GM12878 (cell line): Measurements from ENCODE around the gene PTX4. TPM values are rescaled to one million over a fixed set of nuclear protein-coding genes. Genes with fewer than 3 reads are reported as not detected.

ENCODE experiments used
- ATAC-seq: fragments of 200-7000 bp; cut with Tn5 transposase; 3 replicates; pipeline ENCODE4 v1.9.1; 2020; ENCODE audit warnings: mild to moderate bottlenecking, moderate library complexity
- BruUV-seq: library from RNA; stranded (reverse); fragments of 400-500 nt; replicated peaks from 2 replicates; lab custom pipeline; 2021; lab: Mats Ljungman, UMichigan
- CTCF ChIA-PET: fragments of 300-600 bp; sonication (Branson Sonifier 250); formaldehyde crosslinking; extraction: SDS; loops from one replicate; lab custom pipeline; 2021; ENCODE audit warnings: inconsistent platforms; lab: Yijun Ruan, JAX
- POLR2A ChIA-PET: fragments of 350-600 bp; formaldehyde crosslinking; extraction: SDS; loops from one replicate; lab custom pipeline; 2021; ENCODE audit warnings: inconsistent platforms; lab: Charles Lee
- RAD21 ChIA-PET: fragments of 300-600 bp; sonication (Branson Sonifier 250); formaldehyde crosslinking; loops from one replicate; lab custom pipeline; 2023; ENCODE audit warnings: antibody characterized with exemption; ENCODE audit not compliant: unreplicated experiment; lab: Charles Lee
- SMC1A ChIA-PET: fragments of 300-600 bp; sonication (Branson Sonifier 250); formaldehyde crosslinking; loops from one replicate; lab custom pipeline; 2023; ENCODE audit not compliant: unreplicated experiment, uncharacterized antibody; lab: Charles Lee
- DNase-seq: peaks from one replicate; pipeline ENCODE4 v3.0.0-alpha.2; 2011; ENCODE audit warnings: low read depth, low spot score
- FAIRE-seq: peaks from 3 replicates; lab custom pipeline; 2011; peaks lifted over from hg19 to GRCh38; lab: Jason Lieb, UNC
- H2AFZ ChIP-seq: 2 replicates; pipeline ENCODE4 v1.6.0; 2011; ENCODE audit warnings: low read depth, low read length, control low read depth; ENCODE audit not compliant: control insufficient read depth
- H3K27ac ChIP-seq: 2 replicates; pipeline ENCODE4 v1.5.1; 2011; ENCODE audit warnings: control low read depth; ENCODE audit not compliant: control insufficient read depth, insufficient read depth
- H3K27me3 ChIP-seq, 2 experiments: replicated peaks in 1 of 2; 2 replicates each; pipeline versions ENCODE4 v1.6.0 to v1.6.1; 2011; ENCODE audit warnings: low read length in 1 of 2; ENCODE audit not compliant: control insufficient read depth in 2 of 2, insufficient read depth in 2 of 2
- H3K36me3 ChIP-seq, 2 experiments: 2 replicates each; pipeline ENCODE4 v1.5.1; 2011; ENCODE audit warnings: low read length in 1 of 2; ENCODE audit not compliant: control insufficient read depth in 2 of 2, insufficient read depth in 2 of 2
- H3K4me1 ChIP-seq: 2 replicates; pipeline ENCODE4 v1.6.1; 2011; ENCODE audit warnings: mild to moderate bottlenecking, low read length, moderate library complexity, mixed read lengths; ENCODE audit not compliant: control insufficient read depth, insufficient read depth
- H3K4me2 ChIP-seq: 2 replicates; pipeline ENCODE4 v1.6.0; 2011; ENCODE audit warnings: control low read depth; ENCODE audit not compliant: control insufficient read depth, insufficient read depth
- H3K4me3 ChIP-seq: fragments of 200-600 bp; sonication (generic); 2 replicates; pipeline ENCODE4 v1.5.1; 2016
- H3K79me2 ChIP-seq: 2 replicates; pipeline ENCODE4 v1.6.0; 2011; ENCODE audit warnings: low read length; ENCODE audit not compliant: control insufficient read depth, insufficient read depth
- H3K9ac ChIP-seq: 2 replicates; pipeline ENCODE4 v1.8.0; 2011; ENCODE audit warnings: low read length, control low read depth, mixed read lengths; ENCODE audit not compliant: control insufficient read depth, insufficient read depth
- H3K9me3 ChIP-seq: replicated peaks from 3 replicates; pipeline ENCODE4 v1.5.1; 2011; ENCODE audit warnings: mild to moderate bottlenecking, low read length; ENCODE audit not compliant: control insufficient read depth, insufficient read depth
- H4K20me1 ChIP-seq: 2 replicates; pipeline ENCODE4 v1.6.0; 2011; ENCODE audit not compliant: control insufficient read depth, insufficient read depth
- BMI1 ChIP-seq: fragments of 450-650 bp; IDR thresholded peaks from 2 replicates; pipeline ENCODE4 v1.6.1; 2016; ENCODE audit warnings: mild to moderate bottlenecking, moderate library complexity, borderline replicate concordance
- CBX3 ChIP-seq: fragments of 200-600 bp; sonication (generic); IDR thresholded peaks from 2 replicates; pipeline ENCODE4 v1.6.1; 2016; ENCODE audit warnings: low read depth, borderline replicate concordance
- E2F4 ChIP-seq: IDR thresholded peaks from 2 replicates; pipeline ENCODE4 v1.6.1; 2012; ENCODE audit warnings: low read depth, low read length, improper control_type of control experiment
- EGR1 ChIP-seq, 2 experiments: IDR thresholded peaks; 1 replicate in 1 of 2; 2 replicates in 1 of 2; pipeline ENCODE4 v1.6.1; 2011 to 2012; ENCODE audit warnings: low read depth in 2 of 2, low read length in 2 of 2, borderline replicate concordance in 1 of 2, mild to moderate bottlenecking in 1 of 2, moderate library complexity in 1 of 2
- IRF5 ChIP-seq: fragments of 450-650 bp; IDR thresholded peaks from 2 replicates; pipeline ENCODE4 v1.6.1; 2017; ENCODE audit warnings: borderline replicate concordance
- KDM1A ChIP-seq: fragments of 200-600 bp; sonication (generic); IDR thresholded peaks from 2 replicates; pipeline ENCODE4 v1.6.1; 2016; ENCODE audit warnings: borderline replicate concordance
- RFX5 ChIP-seq: IDR thresholded peaks from 2 replicates; pipeline ENCODE4 v1.6.1; 2011; ENCODE audit warnings: low read depth, low read length, improper control_type of control experiment
- SIX5 ChIP-seq: IDR thresholded peaks from 2 replicates; pipeline ENCODE4 v1.6.1; 2011; ENCODE audit warnings: mild to moderate bottlenecking, low read depth, low read length, moderate library complexity; ENCODE audit not compliant: severe bottlenecking
- TCF3 ChIP-seq: IDR thresholded peaks from 2 replicates; pipeline ENCODE4 v1.6.1; 2012; ENCODE audit warnings: low read depth, mild to moderate bottlenecking, low read length, borderline replicate concordance; ENCODE audit not compliant: insufficient read depth
- ZNF207 ChIP-seq: fragments of 450-650 bp; IDR thresholded peaks from 2 replicates; pipeline ENCODE4 v1.6.1; 2014; ENCODE audit warnings: antibody characterized with exemption, mild to moderate bottlenecking, borderline replicate concordance
- ZNF274 ChIP-seq: IDR thresholded peaks from one replicate; pipeline ENCODE4 v1.8.0; 2011; ENCODE audit not compliant: insufficient read length, insufficient read depth
- WGBS: methylation state at CpG from one replicate; pipeline ENCODE4 v1.1.6; 2016; ENCODE audit warnings: low lambda C conversion rate; ENCODE audit not compliant: insufficient replicate concordance, insufficient coverage; ENCODE audit errors: missing lambda C conversion rate; 5-methylcytosine and 5-hydroxymethylcytosine counted together
- in situ Hi-C: fragments of 300-500 bp; cut with MboI; formaldehyde crosslinking; loops from 9 replicates; pipeline ENCODE4 v1.14.3; 2018; ENCODE audit warnings: mixed read lengths
- intact Hi-C: fragments of 100-400 bp; cut with micrococcal nuclease; formaldehyde crosslinking; loops from one replicate; pipeline ENCODE4 v1.14.2; 2022; ENCODE audit not compliant: unreplicated experiment
- polyA plus RNA-seq, 11 experiments: library from polyadenylated mRNA; depleted of rRNA in 4 of 11; unstranded in 6 of 11; stranded (reverse) in 5 of 11; fragments of >200 nt; fragmentation: Nextera tagmentation in 4 of 11; fragmentation: Illumina TruSeq in 1 of 11; extraction: Ambion mirVana in 4 of 11; extraction: Trizol in 1 of 11; gene quantifications; 1 replicate in 1 of 11; 2 replicates in 10 of 11; pipeline versions ENCODE4 v1.2.1 to v1.2.3, GENCODE V29; 2011 to 2016; ENCODE audit warnings: inconsistent platforms in 2 of 11, missing spikeins in 2 of 11, low read depth in 1 of 11
- total RNA-seq, 4 experiments: library from RNA; depleted of rRNA in 3 of 4; stranded (reverse); fragments of >200 nt in 3 of 4; fragmentation: Illumina TruSeq in 1 of 4; extraction: Trizol in 1 of 4; gene quantifications; 2 replicates each; pipeline versions ENCODE4 v1.2.1 to v1.2.3, GENCODE V29; 2013 to 2021
- TF ChIP-seq, protein P1 (sequence below), 3 experiments: IDR thresholded peaks in 2 of 3; conservative IDR thresholded peaks in 1 of 3; 2 replicates each; pipeline ENCODE4 v1.5.1; 2011; ENCODE audit warnings: low read depth in 3 of 3, low read length in 3 of 3, mild to moderate bottlenecking in 3 of 3, control low read depth in 2 of 3, moderate library complexity in 2 of 3, inconsistent platforms in 1 of 3, mixed read lengths in 1 of 3; ENCODE audit not compliant: control insufficient read depth in 2 of 3, insufficient read depth in 1 of 3; ENCODE audit errors: extremely low read depth in 1 of 3
- TF ChIP-seq, protein P2 (sequence below): fragments of 450-650 bp; IDR thresholded peaks from 2 replicates; pipeline ENCODE4 v1.6.1; 2017; ENCODE audit warnings: mild to moderate bottlenecking, moderate library complexity

The PTX4 gene
- total and polyA plus RNA-seq, 10 of the 15 experiments (the other 5 are each of a cell fraction or from before 2014, with no cell fraction given) = not detected

GRCh38 chr16:1464196-1464893, 24.4 kb downstream of the PTX4 start (continued):
- TF ChIP-seq E2F4 (no peak), RFX5 (no peak), ZNF274 (no peak), KDM1A (no peak), SIX5 (no peak)

DNA sequence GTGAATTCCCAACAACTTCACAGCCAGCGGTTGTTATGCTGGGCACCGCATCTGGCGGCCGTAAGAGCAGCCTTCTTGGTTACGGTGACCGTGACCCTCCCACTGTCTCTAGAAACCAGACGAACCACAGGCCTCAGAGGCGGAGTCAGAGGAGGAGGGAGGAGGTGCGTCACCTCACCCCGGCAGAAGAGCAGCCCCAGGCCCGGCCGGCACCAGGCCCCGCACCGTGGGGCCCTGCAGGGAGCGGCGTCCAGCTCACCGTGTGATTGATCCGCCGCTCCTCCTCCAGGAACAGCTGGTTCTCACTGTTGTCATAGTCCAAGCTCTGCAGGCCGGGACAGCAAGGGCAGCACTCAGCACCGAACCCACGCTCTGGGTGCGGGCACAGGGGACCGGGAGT, 27.6 kb downstream of the PTX4 start:
- ChIA-PET POLR2A (interaction anchor here (1.1 kb wide), 1 partner anchor 10 kb away, joined by 3 read pairs; no protein-coding TSS in a partner anchor), RAD21 (no interaction called here), SMC1A (no interaction called here), CTCF (no interaction called here)
- Histone ChIP-seq H3K9ac (no peak overlapping the region), H3K9me3 (no peaks in the 10 kb centered on the region), H3K79me2 (no peaks in the 10 kb centered on the region), H3K4me3 (no peak overlapping the region), H2AFZ (no peak overlapping the region), H3K4me2 (no peak overlapping the region), H3K36me3 (peaks cover 0 to 12% of the 10 kb centered on the region in 2 experiments; a peak in 3 of 4 replicates), H3K27ac (no peak overlapping the region), H4K20me1 (no peaks in the 10 kb centered on the region), H3K27me3 (no peaks in the 10 kb centered on the region), H3K4me1 (peaks cover 10% of the 10 kb centered on the region)
- intact Hi-C loops = no loop called here
- WGBS = 91% methylated on average over 24 of the region's 24 CpGs
- no peak for DNase-seq
- no peak for FAIRE-seq
- in situ Hi-C loops = no loop called here
- no TSS peak for BruUV-seq
- no peak for ATAC-seq
- TF ChIP-seq BMI1 = no peak
- no peak for TF ChIP-seq CBX3
- no peak for TF ChIP-seq ZNF207
- no peak for TF ChIP-seq EGR1 (IDR thresholded peaks at IDR 0.05; ENCODE audit: borderline replicate concordance in 1 of 2, low read depth in 2 of 2, low read length in 2 of 2)
- no peak for TF ChIP-seq TCF3
- TF ChIP-seq IRF5 = no peak
- TF ChIP-seq, protein P1, sequence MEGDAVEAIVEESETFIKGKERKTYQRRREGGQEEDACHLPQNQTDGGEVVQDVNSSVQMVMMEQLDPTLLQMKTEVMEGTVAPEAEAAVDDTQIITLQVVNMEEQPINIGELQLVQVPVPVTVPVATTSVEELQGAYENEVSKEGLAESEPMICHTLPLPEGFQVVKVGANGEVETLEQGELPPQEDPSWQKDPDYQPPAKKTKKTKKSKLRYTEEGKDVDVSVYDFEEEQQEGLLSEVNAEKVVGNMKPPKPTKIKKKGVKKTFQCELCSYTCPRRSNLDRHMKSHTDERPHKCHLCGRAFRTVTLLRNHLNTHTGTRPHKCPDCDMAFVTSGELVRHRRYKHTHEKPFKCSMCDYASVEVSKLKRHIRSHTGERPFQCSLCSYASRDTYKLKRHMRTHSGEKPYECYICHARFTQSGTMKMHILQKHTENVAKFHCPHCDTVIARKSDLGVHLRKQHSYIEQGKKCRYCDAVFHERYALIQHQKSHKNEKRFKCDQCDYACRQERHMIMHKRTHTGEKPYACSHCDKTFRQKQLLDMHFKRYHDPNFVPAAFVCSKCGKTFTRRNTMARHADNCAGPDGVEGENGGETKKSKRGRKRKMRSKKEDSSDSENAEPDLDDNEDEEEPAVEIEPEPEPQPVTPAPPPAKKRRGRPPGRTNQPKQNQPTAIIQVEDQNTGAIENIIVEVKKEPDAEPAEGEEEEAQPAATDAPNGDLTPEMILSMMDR (IDR thresholded peaks at IDR 0.05 in 2 of 3, conservative IDR thresholded peaks at IDR 0.05 in 1 of 3; ENCODE audit: control insufficient read depth in 2 of 3, extremely low read depth in 1 of 3, insufficient read depth in 1 of 3, low read depth in 3 of 3, low read length in 3 of 3) = no peak
- TF ChIP-seq, protein P2, sequence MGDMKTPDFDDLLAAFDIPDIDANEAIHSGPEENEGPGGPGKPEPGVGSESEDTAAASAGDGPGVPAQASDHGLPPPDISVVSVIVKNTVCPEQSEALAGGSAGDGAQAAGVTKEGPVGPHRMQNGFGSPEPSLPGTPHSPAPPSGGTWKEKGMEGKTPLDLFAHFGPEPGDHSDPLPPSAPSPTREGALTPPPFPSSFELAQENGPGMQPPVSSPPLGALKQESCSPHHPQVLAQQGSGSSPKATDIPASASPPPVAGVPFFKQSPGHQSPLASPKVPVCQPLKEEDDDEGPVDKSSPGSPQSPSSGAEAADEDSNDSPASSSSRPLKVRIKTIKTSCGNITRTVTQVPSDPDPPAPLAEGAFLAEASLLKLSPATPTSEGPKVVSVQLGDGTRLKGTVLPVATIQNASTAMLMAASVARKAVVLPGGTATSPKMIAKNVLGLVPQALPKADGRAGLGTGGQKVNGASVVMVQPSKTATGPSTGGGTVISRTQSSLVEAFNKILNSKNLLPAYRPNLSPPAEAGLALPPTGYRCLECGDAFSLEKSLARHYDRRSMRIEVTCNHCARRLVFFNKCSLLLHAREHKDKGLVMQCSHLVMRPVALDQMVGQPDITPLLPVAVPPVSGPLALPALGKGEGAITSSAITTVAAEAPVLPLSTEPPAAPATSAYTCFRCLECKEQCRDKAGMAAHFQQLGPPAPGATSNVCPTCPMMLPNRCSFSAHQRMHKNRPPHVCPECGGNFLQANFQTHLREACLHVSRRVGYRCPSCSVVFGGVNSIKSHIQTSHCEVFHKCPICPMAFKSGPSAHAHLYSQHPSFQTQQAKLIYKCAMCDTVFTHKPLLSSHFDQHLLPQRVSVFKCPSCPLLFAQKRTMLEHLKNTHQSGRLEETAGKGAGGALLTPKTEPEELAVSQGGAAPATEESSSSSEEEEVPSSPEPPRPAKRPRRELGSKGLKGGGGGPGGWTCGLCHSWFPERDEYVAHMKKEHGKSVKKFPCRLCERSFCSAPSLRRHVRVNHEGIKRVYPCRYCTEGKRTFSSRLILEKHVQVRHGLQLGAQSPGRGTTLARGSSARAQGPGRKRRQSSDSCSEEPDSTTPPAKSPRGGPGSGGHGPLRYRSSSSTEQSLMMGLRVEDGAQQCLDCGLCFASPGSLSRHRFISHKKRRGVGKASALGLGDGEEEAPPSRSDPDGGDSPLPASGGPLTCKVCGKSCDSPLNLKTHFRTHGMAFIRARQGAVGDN = no peak
